GM12892 (cell line): ENCODE measurements around the gene ARSJ.

Experiments
- DNase-seq: peaks from one replicate; pipeline ENCODE4 v3.0.0; 2011; ENCODE audit not compliant: insufficient read length
- FAIRE-seq: peaks from 2 replicates; lab custom pipeline; 2011; peaks lifted over from hg19 to GRCh38; lab: Jason Lieb, UNC
- POLR2A ChIP-seq: IDR thresholded peaks from 2 replicates; pipeline ENCODE4 v1.6.1; 2011; ENCODE audit warnings: low read depth, low read length, control low read depth
- POLR2AphosphoS5 ChIP-seq: IDR thresholded peaks from 2 replicates; pipeline ENCODE4 v1.6.1; 2011; ENCODE audit warnings: low read depth, low read length, control low read depth
- TAF1 ChIP-seq: IDR thresholded peaks from 2 replicates; pipeline ENCODE4 v1.6.1; 2011; ENCODE audit warnings: low read depth, mild to moderate bottlenecking, control low read depth, low read length, borderline replicate concordance

ARSJ gene

GRCh38 chr4:113968473-113968872 is 11.0 kb downstream of the ARSJ start:
- TF ChIP-seq TAF1 (no peak), POLR2A (no peak), POLR2AphosphoS5 (no peak)
- FAIRE-seq (no peak), DNase-seq (no peak)

GRCh38 chr4:113967687-113968086 is 11.8 kb downstream of the ARSJ start:
- FAIRE-seq (no peak), DNase-seq (no peak)
- TF ChIP-seq TAF1 (no peak), POLR2A (no peak), POLR2AphosphoS5 (no peak)

GRCh38 chr4:113962719-113963265 is 16.7 kb downstream of the ARSJ start:
- TF ChIP-seq POLR2AphosphoS5, result no peak
- TF ChIP-seq TAF1, result no peak
- no peak for TF ChIP-seq POLR2A

GRCh38 chr4:113962016-113962347 is 17.5 kb downstream of the ARSJ start:
- DNase-seq (no peak), FAIRE-seq (no peak)
- no peak for TF ChIP-seq TAF1
- no peak for TF ChIP-seq POLR2AphosphoS5
- no peak for TF ChIP-seq POLR2A

More at GRCh38 chr4:113962719-113963265, 16.7 kb downstream of the ARSJ start:
- no peak for FAIRE-seq
- DNase-seq, result no peak

- no peak for FAIRE-seq
- DNase-seq, result no peak
- TF ChIP-seq TAF1 (no peak), POLR2A (no peak), POLR2AphosphoS5 (no peak)
Measured at GRCh38 chr4:113960684-113961321, 18.6 kb downstream of the ARSJ start.

- DNase-seq (no peak), FAIRE-seq (no peak)
Measured at GRCh38 chr4:113959539-113959937, 19.9 kb downstream of the ARSJ start.

GRCh38 chr4:113958766-113959538 is 20.5 kb downstream of the ARSJ start:
- TF ChIP-seq POLR2A (no peak), POLR2AphosphoS5 (no peak), TAF1 (no peak)
- FAIRE-seq, result no peak
- DNase-seq, result no peak

More at GRCh38 chr4:113959539-113959937, 19.9 kb downstream of the ARSJ start:
- TF ChIP-seq TAF1 (no peak), POLR2AphosphoS5 (no peak), POLR2A (no peak)

GRCh38 chr4:113957956-113958355 is 21.5 kb downstream of the ARSJ start:
- DNase-seq (no peak), FAIRE-seq (no peak)
- TF ChIP-seq POLR2A, result no peak
- TF ChIP-seq TAF1, result no peak
- no peak for TF ChIP-seq POLR2AphosphoS5

GRCh38 chr4:113955948-113956347 is 23.5 kb downstream of the ARSJ start:
- DNase-seq (no peak), FAIRE-seq (no peak)
- no peak for TF ChIP-seq TAF1
- no peak for TF ChIP-seq POLR2A
- TF ChIP-seq POLR2AphosphoS5, result no peak

- FAIRE-seq, result no peak
- no peak for DNase-seq
- TF ChIP-seq POLR2AphosphoS5 (no peak), TAF1 (no peak), POLR2A (no peak)
Measured at GRCh38 chr4:113955411-113955810, 24.0 kb downstream of the ARSJ start.

- DNase-seq (no peak), FAIRE-seq (no peak)
- TF ChIP-seq TAF1 (no peak), POLR2AphosphoS5 (no peak), POLR2A (no peak)
Measured at GRCh38 chr4:113953888-113954287, 25.6 kb downstream of the ARSJ start.

- FAIRE-seq (peak; percentile 73), DNase-seq (no peak)
- TF ChIP-seq POLR2A (no peak), TAF1 (no peak), POLR2AphosphoS5 (no peak)
Measured at GRCh38 chr4:113952452-113953029, 26.9 kb downstream of the ARSJ start.
